22Rv1 (cell line): ENCODE results near the gene GNAL.

Source experiments
- H3K27ac ChIP-seq: fragments of 450-650 bp; 2 replicates; pipeline ENCODE4 v1.5.1; 2017
- CTCF ChIP-seq: fragments of 450-650 bp; IDR thresholded peaks from 2 replicates; pipeline ENCODE4 v1.5.1; 2017; ENCODE audit warnings: mild to moderate bottlenecking
- ZFX ChIP-seq: fragments of 450-650 bp; IDR thresholded peaks from 2 replicates; pipeline ENCODE4 v1.6.1; 2017; ENCODE audit warnings: antibody characterized with exemption, borderline replicate concordance

Gene GNAL

GRCh38 chr18:11859903-11860407 lies 170.9 kb downstream of the GNAL start:
- no peak overlapping the region for H3K27ac ChIP-seq
- no peak for TF ChIP-seq ZFX
- no peak for TF ChIP-seq CTCF

DNA sequence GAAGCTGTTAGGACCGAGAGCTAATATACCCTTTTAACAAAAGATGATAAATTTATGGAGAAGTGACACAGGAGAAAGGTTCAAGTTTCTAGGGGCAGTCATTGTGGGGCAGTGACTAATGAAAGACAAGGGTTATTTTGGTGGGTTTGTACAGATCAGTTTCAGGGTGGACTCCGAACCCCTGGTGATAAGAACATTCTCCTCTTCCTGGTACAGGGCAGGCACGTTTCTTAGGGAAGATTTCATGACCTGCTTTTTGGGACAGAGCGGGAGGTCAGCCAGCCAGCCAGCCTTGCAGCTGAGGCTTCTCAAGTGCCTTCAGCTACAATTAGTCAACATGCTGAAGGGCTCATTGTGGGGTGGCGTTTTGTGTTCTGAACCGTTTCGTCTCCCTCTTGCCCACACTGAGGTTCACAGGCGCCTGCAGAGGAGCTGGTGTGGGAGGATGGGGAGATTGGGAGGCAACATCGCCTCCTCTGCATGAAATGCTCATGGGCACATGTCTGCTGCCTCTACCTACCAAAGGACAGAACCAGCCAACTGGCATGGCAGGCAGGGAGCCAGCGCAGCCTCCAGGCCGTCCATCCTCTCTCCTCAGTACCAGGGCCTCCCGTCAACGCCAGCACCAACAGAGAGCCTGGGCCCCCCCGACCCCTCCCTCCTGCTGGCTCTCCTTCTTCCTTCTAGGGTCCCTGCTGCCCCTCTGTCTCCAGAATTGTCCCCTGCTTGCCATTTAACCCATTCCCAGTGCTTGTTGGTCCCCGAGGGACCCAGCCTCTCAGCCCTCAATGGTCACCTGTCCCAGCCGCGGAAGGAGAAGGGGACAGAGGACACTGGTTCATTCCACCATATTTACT lies 171.8 kb downstream of the GNAL start:
- no peak overlapping the region for H3K27ac ChIP-seq
- TF ChIP-seq ZFX (no peak), CTCF (no peak)

DNA sequence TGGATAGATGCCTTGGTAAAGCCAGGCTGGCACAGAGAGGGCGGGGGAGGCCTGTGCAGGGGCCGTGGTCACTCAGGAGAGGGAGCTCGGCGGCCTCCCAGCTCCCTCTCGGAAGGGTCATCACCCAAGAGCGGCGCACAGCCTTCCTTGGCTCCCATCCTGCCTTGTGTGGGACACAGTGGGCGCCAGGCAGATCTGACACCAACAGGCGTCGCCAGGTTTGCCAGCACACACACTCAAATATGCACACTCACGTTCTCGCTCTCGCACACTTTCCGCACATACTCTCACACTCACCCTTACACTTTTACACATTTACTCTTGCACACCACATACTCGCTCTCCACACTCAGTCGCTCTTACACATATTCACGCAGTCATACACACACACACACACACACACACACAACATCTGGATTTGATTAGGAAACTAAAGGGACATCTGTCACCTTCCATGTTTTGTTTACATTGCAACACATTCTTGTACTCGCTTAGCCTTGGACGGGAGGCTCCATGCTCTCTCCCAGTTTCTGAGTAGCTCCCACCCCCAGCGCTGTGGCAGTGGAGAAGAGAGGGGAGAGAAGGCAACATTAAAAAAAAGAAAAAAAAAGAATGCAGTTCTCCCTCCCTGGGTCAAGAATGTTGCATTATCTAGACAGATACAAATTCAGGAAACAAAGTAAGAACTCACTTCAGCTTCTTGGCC lies 172.7 kb downstream of the GNAL start:
- TF ChIP-seq ZFX = no peak
- TF ChIP-seq CTCF = no peak
- H3K27ac ChIP-seq = no peak overlapping the region

GRCh38 chr18:11862468-11863137 lies 173.5 kb downstream of the GNAL start:
- no peak overlapping the region for H3K27ac ChIP-seq
- no peak for TF ChIP-seq ZFX
- TF ChIP-seq CTCF = no peak

DNA sequence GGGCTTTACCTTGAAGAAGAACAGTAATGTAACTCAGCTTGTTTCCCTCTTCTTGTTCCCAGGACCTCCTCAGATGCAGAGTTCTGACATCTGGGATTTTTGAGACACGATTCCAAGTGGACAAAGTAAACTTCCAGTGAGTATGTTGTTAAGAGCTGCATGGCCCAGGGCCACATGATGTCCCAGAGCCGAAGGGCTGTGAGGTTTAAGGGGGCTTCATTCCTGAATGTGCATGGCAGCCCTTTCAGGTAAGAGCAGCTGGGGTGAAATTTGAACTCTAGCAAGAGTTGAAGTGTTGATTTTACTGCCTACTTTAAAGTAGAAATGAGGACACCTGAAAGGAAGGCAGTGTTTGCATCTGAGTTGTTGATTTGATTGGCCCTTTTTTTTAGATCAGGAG lies 175.4 kb downstream of the GNAL start:
- TF ChIP-seq ZFX = no peak
- TF ChIP-seq CTCF = no peak
- H3K27ac ChIP-seq = no peak overlapping the region

- H3K27ac ChIP-seq = no peak overlapping the region
- TF ChIP-seq CTCF (no peak), ZFX (no peak)
These were observed 176.0 kb downstream of the GNAL start for GRCh38 chr18:11865071-11865470.

- no peak overlapping the region for H3K27ac ChIP-seq
- TF ChIP-seq CTCF = no peak
- no peak for TF ChIP-seq ZFX
These were observed 177.3 kb downstream of the GNAL start for GRCh38 chr18:11866329-11866728.
